Adrenal gland (tissue), 12 donors: Measurements from ENCODE around the gene CFHR3. TPM values are rescaled to one million over a fixed set of nuclear protein-coding genes. Genes with fewer than 3 reads are reported as not detected.
"Not testable (repeated sequence)": the region's sequence is repeated elsewhere in the genome, so short reads cannot be mapped to it uniquely, and the experiment has no call there.

ENCODE experiments used
- DNase-seq, 7 donors: peaks; one replicate each; pipeline ENCODE4 v3.0.0-alpha.2; 2019 to 2020
- H3K27ac ChIP-seq, 5 donors: fragments of 200-600 bp; sonication (generic) in 4 of 5; 1 replicate in 3 of 5; 2 replicates in 2 of 5; pipeline versions ENCODE4 v1.5.1 to v1.8.0; 2016 to 2020; ENCODE audit warnings: mild to moderate bottlenecking in 1 of 5
- H3K27me3 ChIP-seq: fragments of 200-600 bp; 2 replicates; pipeline ENCODE4 v1.8.0; 2021
- H3K36me3 ChIP-seq, 2 donors: fragments of 200-600 bp; replicated peaks in 1 of 2; 1 replicate in 1 of 2; 2 replicates in 1 of 2; pipeline versions ENCODE4 v1.5.1 to v1.8.0; 2018 to 2022
- H3K4me1 ChIP-seq, 2 donors: fragments of 200-600 bp; replicated peaks in 1 of 2; 1 replicate in 1 of 2; 2 replicates in 1 of 2; pipeline versions ENCODE4 v1.5.1 to v1.8.0; 2018 to 2021
- H3K4me3 ChIP-seq, 4 donors: fragments of 200-600 bp; sonication (generic) in 3 of 4; one replicate each; pipeline ENCODE4 v1.5.1; 2016 to 2018
- H3K9me3 ChIP-seq, 3 donors: fragments of 200-600 bp; sonication (generic) in 1 of 3; replicated peaks in 1 of 3; 1 replicate in 2 of 3; 2 replicates in 1 of 3; pipeline versions ENCODE4 v1.5.1 to v1.8.0; 2016 to 2021
- CTCF ChIP-seq, 6 experiments: fragments of 450-650 bp in 4 of 6; fragments of 200-600 bp in 2 of 6; sonication (generic) in 1 of 6; IDR thresholded peaks; 1 replicate in 5 of 6; 2 replicates in 1 of 6; pipeline versions ENCODE4 v1.5.1 to v1.8.0; 2016 to 2021; ENCODE audit warnings: antibody characterized with exemption in 6 of 6, mild to moderate bottlenecking in 2 of 6, moderate library complexity in 1 of 6
- POLR2A ChIP-seq, 2 donors: fragments of 450-650 bp; IDR thresholded peaks; one replicate each; pipeline ENCODE4 v1.6.1; 2017; ENCODE audit warnings: antibody characterized with exemption in 2 of 2, mild to moderate bottlenecking in 2 of 2, moderate library complexity in 1 of 2
- WGBS, 4 donors: extraction: QIAGEN DNeasy Blood & Tissue Kit in 2 of 4; methylation state at CpG; one replicate each; pipeline versions ENCODE4 v1.1.5 to v1.1.7; 2013 to 2017; 5-methylcytosine and 5-hydroxymethylcytosine counted together
- intact Hi-C, 2 donors: fragments of 100-400 bp; cut with DNase I; formaldehyde crosslinking; loops; one replicate each; pipeline versions ENCODE4 v1.14.1 to v1.15.0; 2022 to 2023
- polyA plus RNA-seq, 3 donors: library from polyadenylated mRNA; stranded (reverse); fragments of 200-250 nt in 2 of 3; fragments of 350-450 nt in 1 of 3; fragmentation: Illumina TruSeq in 1 of 3; extraction: RNeasy Lipid Tissue Mini Kit (QIAGEN cat#74804) in 1 of 3; gene quantifications; one replicate each; pipeline ENCODE4 v1.2.3, GENCODE V29; 2013 to 2014
- total RNA-seq, 9 donors: library from RNA; depleted of rRNA in 4 of 9; stranded (reverse); fragments of >200 nt in 4 of 9; fragments of 120-200 nt in 1 of 9; fragmentation: NEBNext Ultra II Directional in 1 of 9; extraction: Animal tissue kit (Norgen Biotek cat#: 25700) in 1 of 9; gene quantifications; one replicate each; pipeline versions ENCODE4 v1.1.0 to v1.2.4, GENCODE V29; 2013 to 2023
- donor health status: healthy with polysubstance abuse.
- donor health status: Bipolar disorder and iron deficiency.
- donor health status: DM: yes; HTN: yes; CAD: no.
- donor health status: DM: no; HTN: no; CAD: no.
- donor health status: DM: no; HTN: no; CAD: no.
- donor health status: DM: yes; HTN: yes; CAD: no.

The CFHR3 gene
- total and polyA plus RNA-seq, 12 donors = 0.11 to 3.0 (median 0.64) TPM; not detected in 5

GRCh38 chr1:196734460-196734859, 40.2 kb upstream of the CFHR3 start:
- 64 to 80% (median 66%) methylated on average over 2 of the region's 2 CpGs for WGBS, 4 donors
- H3K4me3 ChIP-seq = no peak overlapping the region
- no peak for DNase-seq
- H3K36me3 ChIP-seq = no peaks in the 10 kb centered on the region
- no peaks in the 10 kb centered on the region for H3K27me3 ChIP-seq
- intact Hi-C loops = no loop called here
- no peaks in the 10 kb centered on the region for H3K4me1 ChIP-seq
- H3K9me3 ChIP-seq = no peaks in the 10 kb centered on the region
- no peak overlapping the region for H3K27ac ChIP-seq
- TF ChIP-seq CTCF (IDR thresholded peaks at IDR 0.05) (no peak), POLR2A (IDR thresholded peaks at IDR 0.05) (no peak)

GRCh38 chr1:196738730-196739129, 35.9 kb upstream of the CFHR3 start:
- no peak for DNase-seq
- no peaks in the 10 kb centered on the region for H3K4me1 ChIP-seq
- no peaks in the 10 kb centered on the region for H3K9me3 ChIP-seq
- H3K27ac ChIP-seq = no peak overlapping the region
- no peak for TF ChIP-seq POLR2A (IDR thresholded peaks at IDR 0.05)
- TF ChIP-seq CTCF (IDR thresholded peaks at IDR 0.05) = no peak
- H3K36me3 ChIP-seq = no peaks in the 10 kb centered on the region
- no peak overlapping the region for H3K4me3 ChIP-seq
- intact Hi-C loops = no loop called here
- H3K27me3 ChIP-seq = no peaks in the 10 kb centered on the region

GRCh38 chr1:196743244-196743643, 31.4 kb upstream of the CFHR3 start:
- WGBS, 4 donors = 38 to 46% (median 41%) methylated on average over 6 of the region's 6 CpGs
- H3K36me3 ChIP-seq, H3K27ac ChIP-seq, DNase-seq, H3K4me3 ChIP-seq, H3K27me3 ChIP-seq, intact Hi-C loops, H3K9me3 ChIP-seq, H3K4me1 ChIP-seq: not testable (repeated sequence)
- peak in 1 of 6 experiments; percentile 33 for TF ChIP-seq CTCF (IDR thresholded peaks at IDR 0.05)

- H3K9me3 ChIP-seq, H3K27me3 ChIP-seq, H3K4me1 ChIP-seq, intact Hi-C loops, H3K36me3 ChIP-seq, H3K4me3 ChIP-seq, DNase-seq, H3K27ac ChIP-seq: not testable (repeated sequence)
- WGBS, 4 donors = 61 to 70% (median 66%) methylated on average over 2 to 4 of the region's 4 CpGs
These were observed 9.5 kb upstream of the CFHR3 start for GRCh38 chr1:196765019-196765740.

- H3K27me3 ChIP-seq, H3K9me3 ChIP-seq, H3K27ac ChIP-seq, H3K4me1 ChIP-seq, H3K4me3 ChIP-seq, DNase-seq, H3K36me3 ChIP-seq, intact Hi-C loops: not testable (repeated sequence)
- 82 to 86% (median 85%) methylated on average over 4 of the region's 4 CpGs for WGBS, 4 donors
These were observed 4.8 kb upstream of the CFHR3 start for GRCh38 chr1:196769823-196770222.
